Memory B cell (primary cell): Measurements from ENCODE around the gene RABGAP1L.
A peak's percentile ranks its signal among the peaks of the same experiment; 100 is the strongest.
"Not testable (repeated sequence)": the region's sequence is repeated elsewhere in the genome, so short reads cannot be mapped to it uniquely, and the experiment has no call there.

ENCODE experiments used
- ATAC-seq: fragments of 150-1000 bp; cut with Tn5 transposase; 2 replicates; pipeline ENCODE4 v1.10.0; 2021; ENCODE audit warnings: low read depth, mild to moderate bottlenecking, moderate library complexity
- DNase-seq, 2 donors: peaks; one replicate each; pipeline ENCODE4 v3.0.0; 2022; ENCODE audit warnings: low spot score in 2 of 2
- H3K27ac Mint-ChIP-seq: one replicate; pipeline ENCODE4 v1.8.0; 2022; ENCODE audit warnings: mild to moderate bottlenecking, moderate library complexity, mixed read lengths
- H3K27me3 Mint-ChIP-seq: one replicate; pipeline ENCODE4 v1.8.0; 2022; ENCODE audit warnings: mixed read lengths
- H3K36me3 Mint-ChIP-seq: one replicate; pipeline ENCODE4 v1.8.0; 2022; ENCODE audit warnings: mild to moderate bottlenecking, mixed read lengths
- H3K4me1 Mint-ChIP-seq: one replicate; pipeline ENCODE4 v1.8.0; 2022; ENCODE audit warnings: mixed read lengths
- H3K4me3 Mint-ChIP-seq: one replicate; pipeline ENCODE4 v1.8.0; 2022; ENCODE audit warnings: mild to moderate bottlenecking, moderate library complexity, mixed read lengths
- H3K9me3 Mint-ChIP-seq: one replicate; pipeline ENCODE4 v1.8.0; 2022; ENCODE audit warnings: mixed read lengths

RABGAP1L gene

DNA sequence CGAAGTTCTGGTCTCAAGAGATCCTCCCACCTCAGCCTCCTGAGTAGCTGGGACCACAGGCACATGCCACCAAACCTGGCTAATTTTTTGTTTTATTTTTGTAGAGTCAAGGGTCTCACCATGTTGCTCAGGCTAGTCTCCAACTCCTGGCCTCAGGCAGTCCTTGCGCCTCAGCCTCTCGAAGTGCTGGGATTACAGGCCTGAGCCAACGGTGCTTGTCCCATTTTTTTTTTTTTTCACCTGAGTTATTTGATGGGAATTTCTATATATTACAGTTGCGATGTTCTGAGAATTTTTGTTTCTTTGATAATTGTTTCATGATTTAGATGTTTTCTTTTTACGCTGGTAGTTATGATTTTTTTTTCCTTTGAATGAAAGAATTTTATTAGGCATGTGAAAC lies 2.5 kb downstream of the RABGAP1L start:
- no peaks in the 10 kb centered on the region for H3K27me3 Mint-ChIP-seq
- H3K4me3 Mint-ChIP-seq: peak overlapping the region; percentile 79
- ATAC-seq: no peak
- no peak for DNase-seq
- H3K27ac Mint-ChIP-seq: peak overlapping the region; percentile 98
- peaks cover 3% of the 10 kb centered on the region for H3K36me3 Mint-ChIP-seq
- no peaks in the 10 kb centered on the region for H3K9me3 Mint-ChIP-seq
- peaks cover 63% of the 10 kb centered on the region for H3K4me1 Mint-ChIP-seq

- peak overlapping the region; percentile 55 for H3K4me3 Mint-ChIP-seq
- DNase-seq (no peak), ATAC-seq (no peak)
- H3K9me3 Mint-ChIP-seq: no peaks in the 10 kb centered on the region
- H3K36me3 Mint-ChIP-seq: peaks cover 3% of the 10 kb centered on the region
- H3K27ac Mint-ChIP-seq: peak overlapping the region; percentile 90
- no peaks in the 10 kb centered on the region for H3K27me3 Mint-ChIP-seq
- H3K4me1 Mint-ChIP-seq: peaks cover 63% of the 10 kb centered on the region
Measured at GRCh38 chr1:174164826-174165225, 5.5 kb downstream of the RABGAP1L start.

DNA sequence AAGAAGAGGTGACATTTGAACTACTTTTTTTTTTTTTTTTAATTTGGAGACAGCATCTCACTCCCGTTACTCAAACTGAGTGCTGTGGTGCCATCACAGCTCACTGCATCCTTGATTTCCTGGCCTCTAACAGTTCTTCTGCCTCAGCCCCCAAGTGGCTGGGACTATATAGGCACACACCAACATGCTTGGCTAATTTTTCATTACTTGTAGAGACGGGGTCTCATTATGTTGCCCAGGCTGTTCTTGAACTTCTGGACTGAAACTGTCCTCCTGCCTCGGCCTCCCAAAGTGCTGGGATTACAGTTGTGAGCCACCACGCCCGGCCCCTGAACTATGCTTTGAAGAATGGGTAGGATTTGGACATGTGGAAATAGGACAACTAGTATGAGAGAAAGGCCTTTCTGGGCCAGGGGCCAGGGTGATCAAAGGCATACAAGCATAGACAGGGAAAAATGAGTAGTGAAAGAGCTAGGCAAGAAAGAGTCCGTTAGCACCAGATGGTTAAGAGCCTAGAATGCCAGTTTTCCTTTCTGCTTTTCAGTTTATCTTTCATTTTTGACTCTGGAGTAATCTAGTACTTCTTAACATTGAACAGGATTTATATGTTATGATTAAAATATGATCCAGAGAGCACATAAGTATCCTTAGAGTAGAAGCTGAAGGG lies 6.3 kb downstream of the RABGAP1L start:
- peaks cover 3% of the 10 kb centered on the region for H3K36me3 Mint-ChIP-seq
- DNase-seq: no peak
- H3K4me3 Mint-ChIP-seq: peak overlapping the region; percentile 15
- ATAC-seq: peak; percentile 56
- H3K9me3 Mint-ChIP-seq: no peaks in the 10 kb centered on the region
- peak overlapping the region; percentile 90 for H3K27ac Mint-ChIP-seq
- H3K4me1 Mint-ChIP-seq: peaks cover 61% of the 10 kb centered on the region
- no peaks in the 10 kb centered on the region for H3K27me3 Mint-ChIP-seq

GRCh38 chr1:174166530-174167264 lies 7.4 kb downstream of the RABGAP1L start:
- H3K4me3 Mint-ChIP-seq: peak overlapping the region; percentile 37
- H3K27me3 Mint-ChIP-seq: no peaks in the 10 kb centered on the region
- peaks cover 53% of the 10 kb centered on the region for H3K4me1 Mint-ChIP-seq
- H3K9me3 Mint-ChIP-seq: no peaks in the 10 kb centered on the region
- ATAC-seq (peak; percentile 65), DNase-seq (no peak)
- H3K27ac Mint-ChIP-seq: peak overlapping the region; percentile 90
- H3K36me3 Mint-ChIP-seq: peaks cover 3% of the 10 kb centered on the region

DNA sequence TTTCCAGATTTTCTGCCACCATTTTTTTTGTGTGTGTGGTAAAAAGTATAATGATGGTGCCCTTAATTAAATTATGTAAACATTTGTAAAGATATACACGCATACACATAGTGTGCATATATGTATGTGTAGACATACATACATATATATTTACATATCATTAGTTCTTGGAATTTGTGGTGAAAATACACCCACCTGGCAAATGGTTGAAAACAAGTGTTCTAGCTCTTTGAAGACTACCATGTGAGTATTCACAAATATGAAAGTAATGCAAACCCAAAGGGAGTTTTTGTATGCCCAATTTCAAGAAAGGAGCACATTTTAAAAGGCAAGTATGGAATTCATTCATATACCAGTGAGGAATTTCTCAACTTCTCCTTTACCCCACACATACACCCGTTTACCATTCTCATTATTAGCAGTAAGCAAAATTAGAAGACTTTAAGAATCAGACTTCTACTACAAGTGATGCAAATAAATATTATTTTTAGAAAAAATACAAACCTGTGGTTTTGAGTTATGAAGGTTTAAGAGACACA lies 8.0 kb downstream of the RABGAP1L start:
- no peak for DNase-seq
- Mint-ChIP-seq H3K4me1 (peaks cover 52% of the 10 kb centered on the region), H3K36me3 (peaks cover 3% of the 10 kb centered on the region), H3K4me3 (no peak overlapping the region), H3K27ac (peak overlapping the region; percentile 90), H3K9me3 (no peaks in the 10 kb centered on the region), H3K27me3 (no peaks in the 10 kb centered on the region)
- ATAC-seq: peak; percentile 13

- ATAC-seq (no peak), DNase-seq (no peak)
- H3K9me3 Mint-ChIP-seq: no peaks in the 10 kb centered on the region
- peaks cover 54% of the 10 kb centered on the region for H3K4me1 Mint-ChIP-seq
- H3K4me3 Mint-ChIP-seq: peak overlapping the region; percentile 77
- H3K27ac Mint-ChIP-seq: peak overlapping the region; percentile 78
- H3K36me3 Mint-ChIP-seq: peaks cover 3% of the 10 kb centered on the region
- H3K27me3 Mint-ChIP-seq: no peaks in the 10 kb centered on the region
Measured at GRCh38 chr1:174169342-174169741, 10.0 kb downstream of the RABGAP1L start.

GRCh38 chr1:174171073-174171472 lies 11.8 kb downstream of the RABGAP1L start:
- Mint-ChIP-seq H3K36me3 (peaks cover 3% of the 10 kb centered on the region), H3K9me3 (no peaks in the 10 kb centered on the region), H3K4me3 (no peak overlapping the region), H3K27ac (peak overlapping the region; percentile 78), H3K27me3 (no peaks in the 10 kb centered on the region), H3K4me1 (peaks cover 45% of the 10 kb centered on the region)
- no peak for DNase-seq
- ATAC-seq: no peak

DNA sequence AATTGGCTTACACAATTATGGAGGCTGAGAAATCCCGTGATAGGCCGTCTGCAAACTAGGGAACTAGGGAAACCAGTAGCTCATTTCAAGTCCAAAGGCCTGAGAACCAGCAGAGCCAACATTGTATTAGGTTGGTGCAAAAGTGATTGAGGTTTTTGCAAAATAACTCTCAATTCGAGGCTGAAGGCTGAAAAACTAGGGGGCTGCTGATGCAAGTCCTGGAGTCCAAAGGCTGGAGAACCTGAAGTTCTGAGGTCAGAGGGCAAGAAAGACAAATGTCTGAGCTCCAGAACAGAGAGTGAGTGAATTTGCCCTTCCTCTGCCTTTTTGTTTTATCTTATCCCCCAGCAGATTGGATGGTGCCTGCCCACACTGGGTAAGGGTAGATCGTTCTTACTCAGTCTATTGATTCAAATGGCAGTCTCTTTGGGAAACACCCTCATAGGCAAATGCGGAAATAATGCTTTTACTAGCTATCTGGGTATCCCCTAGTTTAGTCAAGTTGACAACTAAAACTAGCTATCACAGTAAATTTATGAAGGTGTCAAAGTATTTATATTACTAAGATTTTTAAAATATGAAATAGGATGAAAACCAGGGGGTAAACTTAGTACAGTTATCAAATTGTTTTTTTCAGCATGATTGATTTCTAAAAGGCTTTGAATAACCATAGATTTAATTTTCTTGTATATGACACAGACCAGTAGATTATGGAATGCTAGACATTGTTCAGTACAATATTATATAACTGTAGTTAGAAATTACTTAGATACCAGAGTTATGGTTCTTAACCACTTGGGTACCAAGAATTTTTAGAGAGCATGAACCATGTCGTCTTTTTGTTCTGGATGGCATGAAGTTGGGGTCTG lies 15.4 kb downstream of the RABGAP1L start:
- Mint-ChIP-seq H3K4me1 (peaks cover 31% of the 10 kb centered on the region), H3K27ac (peak overlapping the region; percentile 61)
- peak; percentile 86 for ATAC-seq

DNA sequence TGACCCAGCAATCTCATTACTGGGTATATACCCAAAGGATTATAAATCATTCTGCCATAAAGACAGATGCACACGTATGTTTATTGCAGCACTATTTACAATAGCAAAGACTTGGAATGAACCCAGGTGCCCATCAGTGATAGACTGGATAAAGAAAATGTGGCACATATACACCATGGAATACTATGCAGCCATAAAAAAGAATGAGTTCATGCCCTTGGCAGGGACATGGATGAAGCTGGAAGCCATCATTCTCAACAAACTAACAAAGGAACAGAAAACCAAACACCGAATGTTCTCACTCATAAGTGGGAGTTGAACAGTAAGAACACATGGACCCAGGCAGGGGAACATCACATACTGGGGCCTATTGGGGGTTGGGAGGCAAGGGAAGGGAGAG lies 19.1 kb downstream of the RABGAP1L start:
- H3K9me3 Mint-ChIP-seq, DNase-seq, ATAC-seq, H3K4me3 Mint-ChIP-seq, H3K27me3 Mint-ChIP-seq, H3K27ac Mint-ChIP-seq: not testable (repeated sequence)
- Mint-ChIP-seq H3K36me3 (peaks cover 15% of the 10 kb centered on the region), H3K4me1 (peaks cover 29% of the 10 kb centered on the region)

More for the DNA sequence above, 15.4 kb downstream of the RABGAP1L start:
- Mint-ChIP-seq H3K9me3 (peaks cover 2% of the 10 kb centered on the region), H3K36me3 (peaks cover 15% of the 10 kb centered on the region), H3K4me3 (no peak overlapping the region), H3K27me3 (no peaks in the 10 kb centered on the region)
- DNase-seq: no peak

GRCh38 chr1:174189428-174190062 lies 30.2 kb downstream of the RABGAP1L start:
- peaks cover 2% of the 10 kb centered on the region for H3K9me3 Mint-ChIP-seq
- H3K36me3 Mint-ChIP-seq: peaks cover 2% of the 10 kb centered on the region
- peak overlapping the region; percentile 19 for H3K27ac Mint-ChIP-seq
- H3K4me1 Mint-ChIP-seq: peaks cover 26% of the 10 kb centered on the region
- DNase-seq (no peak), ATAC-seq (peak; percentile 44)
- H3K27me3 Mint-ChIP-seq: no peaks in the 10 kb centered on the region
- no peak overlapping the region for H3K4me3 Mint-ChIP-seq

GRCh38 chr1:174190691-174191199 lies 31.4 kb downstream of the RABGAP1L start:
- H3K4me1 Mint-ChIP-seq: peaks cover 29% of the 10 kb centered on the region
- H3K36me3 Mint-ChIP-seq: peaks cover 6% of the 10 kb centered on the region
- H3K27me3 Mint-ChIP-seq: no peaks in the 10 kb centered on the region
- DNase-seq: no peak
- ATAC-seq: no peak
- H3K27ac Mint-ChIP-seq: peak overlapping the region; percentile 77
- H3K4me3 Mint-ChIP-seq: no peak overlapping the region
- peaks cover 2% of the 10 kb centered on the region for H3K9me3 Mint-ChIP-seq

- Mint-ChIP-seq H3K27ac (peak overlapping the region; percentile 77), H3K9me3 (peaks cover 2% of the 10 kb centered on the region), H3K36me3 (peaks cover 6% of the 10 kb centered on the region), H3K4me1 (peaks cover 29% of the 10 kb centered on the region), H3K27me3 (no peaks in the 10 kb centered on the region), H3K4me3 (no peak overlapping the region)
- ATAC-seq: no peak
- DNase-seq: no peak
Measured at GRCh38 chr1:174191349-174191862, 32.1 kb downstream of the RABGAP1L start.

GRCh38 chr1:174194461-174194860 lies 35.1 kb downstream of the RABGAP1L start:
- Mint-ChIP-seq H3K4me1 (peaks cover 29% of the 10 kb centered on the region), H3K36me3 (peaks cover 9% of the 10 kb centered on the region), H3K27me3 (no peaks in the 10 kb centered on the region), H3K27ac (no peak overlapping the region), H3K9me3 (no peaks in the 10 kb centered on the region), H3K4me3 (no peak overlapping the region)
- no peak for DNase-seq
- ATAC-seq: no peak
